Hepatocyte (in vitro differentiated cells): Measurements from ENCODE around the gene CBR3. TPM values are rescaled to one million over a fixed set of nuclear protein-coding genes. Genes with fewer than 3 reads are reported as not detected.

Source experiments
- DNase-seq: peaks from one replicate; pipeline ENCODE4 v3.0.0-alpha.2; 2016; ENCODE audit warnings: low spot score
- H2AFZ ChIP-seq: fragments of 200-600 bp; sonication (generic); 2 replicates; pipeline ENCODE4 v1.6.0; 2016; ENCODE audit warnings: antibody characterized with exemption, mild to moderate bottlenecking
- H3K27ac ChIP-seq: fragments of 200-600 bp; sonication (generic); 2 replicates; pipeline ENCODE4 v1.5.1; 2016; ENCODE audit warnings: mild to moderate bottlenecking
- H3K27me3 ChIP-seq: fragments of 200-600 bp; sonication (generic); 2 replicates; pipeline ENCODE4 v1.6.1; 2016
- H3K36me3 ChIP-seq: fragments of 200-600 bp; sonication (generic); replicated peaks from 2 replicates; pipeline ENCODE4 v1.5.1; 2016; ENCODE audit warnings: low read depth; ENCODE audit not compliant: insufficient read depth
- H3K4me1 ChIP-seq: fragments of 200-600 bp; sonication (generic); 2 replicates; pipeline ENCODE4 v1.5.1; 2016; ENCODE audit warnings: mild to moderate bottlenecking, moderate library complexity; ENCODE audit not compliant: insufficient read depth
- H3K4me2 ChIP-seq: fragments of 200-600 bp; sonication (generic); 2 replicates; pipeline ENCODE4 v1.6.0; 2016
- H3K4me3 ChIP-seq: fragments of 200-600 bp; sonication (generic); 2 replicates; pipeline ENCODE4 v1.5.1; 2016; ENCODE audit warnings: mild to moderate bottlenecking
- H3K79me2 ChIP-seq: fragments of 200-600 bp; sonication (generic); 2 replicates; pipeline ENCODE4 v1.6.0; 2017; ENCODE audit warnings: mild to moderate bottlenecking
- H3K9me2 ChIP-seq: fragments of 200-600 bp; sonication (generic); replicated peaks from 2 replicates; pipeline ENCODE4 v1.6.0; 2017; ENCODE audit warnings: mild to moderate bottlenecking; ENCODE audit not compliant: insufficient read depth
- H3K9me3 ChIP-seq: fragments of 200-600 bp; sonication (generic); 2 replicates; pipeline ENCODE4 v1.5.1; 2016; ENCODE audit warnings: low read depth, mild to moderate bottlenecking
- H4K20me1 ChIP-seq: fragments of 200-600 bp; sonication (generic); 2 replicates; pipeline ENCODE4 v1.6.0; 2016; ENCODE audit warnings: mild to moderate bottlenecking; ENCODE audit not compliant: insufficient read depth, poor library complexity, severe bottlenecking
- EZH2 ChIP-seq: fragments of 200-600 bp; sonication (generic); IDR thresholded peaks from 2 replicates; pipeline ENCODE4 v1.6.1; 2016; ENCODE audit warnings: antibody characterized with exemption, mild to moderate bottlenecking, borderline replicate concordance
- EZH2phosphoT487 ChIP-seq: fragments of 200-600 bp; sonication (generic); IDR thresholded peaks from one replicate; pipeline ENCODE4 v1.6.1; 2018; ENCODE audit warnings: antibody characterized with exemption, mild to moderate bottlenecking, low read depth, moderate library complexity; ENCODE audit not compliant: unreplicated experiment, severe bottlenecking
- WGBS: methylation state at CpG from one replicate; pipeline ENCODE4 v1.1.6; 2016; ENCODE audit warnings: low lambda C conversion rate; ENCODE audit errors: missing lambda C conversion rate; 5-methylcytosine and 5-hydroxymethylcytosine counted together
- polyA plus RNA-seq: library from polyadenylated mRNA; unstranded; fragments of >200 nt; fragmentation: Nextera tagmentation; extraction: Ambion mirVana; gene quantifications from 2 replicates; pipeline ENCODE4 v1.2.1, GENCODE V29; 2016
- total RNA-seq: library from RNA; depleted of rRNA; stranded (reverse); fragments of >200 nt; gene quantifications from 2 replicates; pipeline ENCODE4 v1.2.3, GENCODE V29; 2014
- TF ChIP-seq, protein P1 (sequence below): fragments of 200-600 bp; sonication (generic); IDR thresholded peaks from 2 replicates; pipeline ENCODE4 v1.5.1; 2016; ENCODE audit warnings: antibody characterized with exemption, mild to moderate bottlenecking; ENCODE audit not compliant: poor library complexity

CBR3 gene
- total and polyA plus RNA-seq, 2 experiments from 2014 or later: 0.22 to 1.7 TPM

GRCh38 chr21:36194024-36194423 is 59.1 kb downstream of the CBR3 start:
- 42% methylated on average over 3 of the region's 3 CpGs for WGBS
- TF ChIP-seq EZH2phosphoT487 (no peak), EZH2 (no peak)
- TF ChIP-seq, protein P1, sequence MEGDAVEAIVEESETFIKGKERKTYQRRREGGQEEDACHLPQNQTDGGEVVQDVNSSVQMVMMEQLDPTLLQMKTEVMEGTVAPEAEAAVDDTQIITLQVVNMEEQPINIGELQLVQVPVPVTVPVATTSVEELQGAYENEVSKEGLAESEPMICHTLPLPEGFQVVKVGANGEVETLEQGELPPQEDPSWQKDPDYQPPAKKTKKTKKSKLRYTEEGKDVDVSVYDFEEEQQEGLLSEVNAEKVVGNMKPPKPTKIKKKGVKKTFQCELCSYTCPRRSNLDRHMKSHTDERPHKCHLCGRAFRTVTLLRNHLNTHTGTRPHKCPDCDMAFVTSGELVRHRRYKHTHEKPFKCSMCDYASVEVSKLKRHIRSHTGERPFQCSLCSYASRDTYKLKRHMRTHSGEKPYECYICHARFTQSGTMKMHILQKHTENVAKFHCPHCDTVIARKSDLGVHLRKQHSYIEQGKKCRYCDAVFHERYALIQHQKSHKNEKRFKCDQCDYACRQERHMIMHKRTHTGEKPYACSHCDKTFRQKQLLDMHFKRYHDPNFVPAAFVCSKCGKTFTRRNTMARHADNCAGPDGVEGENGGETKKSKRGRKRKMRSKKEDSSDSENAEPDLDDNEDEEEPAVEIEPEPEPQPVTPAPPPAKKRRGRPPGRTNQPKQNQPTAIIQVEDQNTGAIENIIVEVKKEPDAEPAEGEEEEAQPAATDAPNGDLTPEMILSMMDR: no peak
- Histone ChIP-seq H3K27me3 (no peaks in the 10 kb centered on the region), H3K4me2 (no peak overlapping the region), H4K20me1 (no peaks in the 10 kb centered on the region), H3K27ac (no peak overlapping the region), H2AFZ (no peak overlapping the region), H3K9me3 (no peaks in the 10 kb centered on the region), H3K9me2 (no peaks in the 10 kb centered on the region), H3K79me2 (peaks cover 8% of the 10 kb centered on the region), H3K4me3 (no peak overlapping the region), H3K36me3 (no peaks in the 10 kb centered on the region), H3K4me1 (peaks cover 12% of the 10 kb centered on the region)
- DNase-seq: no peak

- H3K79me2 ChIP-seq: peaks cover 8% of the 10 kb centered on the region
- no peak overlapping the region for H3K4me3 ChIP-seq
- H3K4me1 ChIP-seq: peaks cover 9% of the 10 kb centered on the region
- no peak overlapping the region for H3K4me2 ChIP-seq
- no peaks in the 10 kb centered on the region for H3K36me3 ChIP-seq
- no peak for TF ChIP-seq EZH2phosphoT487
- TF ChIP-seq, protein P1: no peak
- no peak for TF ChIP-seq EZH2
- H3K27ac ChIP-seq: peak overlapping the region; percentile 27
- H3K9me2 ChIP-seq: no peaks in the 10 kb centered on the region
- DNase-seq: no peak
- H3K27me3 ChIP-seq: no peaks in the 10 kb centered on the region
- H4K20me1 ChIP-seq: no peaks in the 10 kb centered on the region
- WGBS: 100% methylated on average over 1 of the region's 1 CpG
- no peak overlapping the region for H2AFZ ChIP-seq
- no peaks in the 10 kb centered on the region for H3K9me3 ChIP-seq
These were observed 60.7 kb downstream of the CBR3 start for GRCh38 chr21:36195613-36196012.

Other genes starting within 250 kb of the CBR3 start
- gene SETD4, start 74.6 kb upstream of the CBR3 start, total RNA-seq: 16.6 and 20.5 TPM in 2 replicates
- 13.7 and 17.8 TPM in 2 replicates for gene SETD4, start 74.6 kb upstream of the CBR3 start, polyA plus RNA-seq
- gene CBR1, start 65.1 kb upstream of the CBR3 start, total RNA-seq: 130 and 152 TPM in 2 replicates
- gene CBR1, start 65.1 kb upstream of the CBR3 start, polyA plus RNA-seq: 89.0 and 113 TPM in 2 replicates
- gene DOP1B, start 21.7 kb downstream of the CBR3 start, total RNA-seq: 9.1 and 17.7 TPM in 2 replicates
- 6.6 and 7.1 TPM in 2 replicates for gene DOP1B, start 21.7 kb downstream of the CBR3 start, polyA plus RNA-seq
- gene MORC3, start 185.1 kb downstream of the CBR3 start, total RNA-seq: 32.7 and 33.3 TPM in 2 replicates
- 10.8 and 12.3 TPM in 2 replicates for gene MORC3, start 185.1 kb downstream of the CBR3 start, polyA plus RNA-seq